PC-9 (cell line): ENCODE results near the gene KIR3DL1.

Experiments used
- CTCF ChIP-seq: fragments of 200-600 bp; sonication (generic); conservative IDR thresholded peaks from 2 replicates; pipeline ENCODE4 v1.6.1; 2017; ENCODE audit warnings: mixed run types, antibody characterized with exemption, mild to moderate bottlenecking, moderate library complexity
- EZH2 ChIP-seq: fragments of 200-600 bp; sonication (generic); IDR thresholded peaks from 2 replicates; pipeline ENCODE4 v1.8.0; 2017; ENCODE audit warnings: antibody characterized with exemption, low read depth

GRCh38 chr19:54795758-54796157 is 20.5 kb upstream of the KIR3DL1 start:
- TF ChIP-seq CTCF, result no peak
- no peak for TF ChIP-seq EZH2
